Astrocyte (in vitro differentiated cells and primary cell): ENCODE results near the gene MSX2. TPM values are rescaled to one million over a fixed set of nuclear protein-coding genes. Genes with fewer than 3 reads are reported as not detected.

Source experiments
- DNase-seq: peaks from one replicate; pipeline ENCODE4 v3.0.0-alpha.2; 2010; ENCODE audit warnings: low read depth
- FAIRE-seq: peaks from 2 replicates; lab custom pipeline; 2011; peaks lifted over from hg19 to GRCh38; lab: Jason Lieb, UNC
- H2AFZ ChIP-seq: 2 replicates; pipeline ENCODE4 v1.6.0; 2012; ENCODE audit warnings: low read depth, low read length, inconsistent platforms
- H3K27ac ChIP-seq: 2 replicates; pipeline ENCODE4 v1.5.1; 2011; ENCODE audit warnings: low read depth, low read length, inconsistent platforms
- H3K27me3 ChIP-seq: 2 replicates; pipeline ENCODE4 v1.6.0; 2011; ENCODE audit warnings: low read length, inconsistent platforms; ENCODE audit not compliant: insufficient read depth
- H3K36me3 ChIP-seq: 2 replicates; pipeline ENCODE4 v1.5.1; 2011; ENCODE audit warnings: low read length, inconsistent platforms; ENCODE audit not compliant: insufficient read depth
- H3K4me1 ChIP-seq: 2 replicates; pipeline ENCODE4 v1.5.1; 2011; ENCODE audit warnings: low read length, inconsistent platforms; ENCODE audit not compliant: insufficient read depth
- H3K4me2 ChIP-seq: 2 replicates; pipeline ENCODE4 v1.6.0; 2012; ENCODE audit warnings: low read length, inconsistent platforms
- H3K4me3 ChIP-seq: 2 replicates; pipeline ENCODE4 v1.5.1; 2011; ENCODE audit warnings: low read depth, mild to moderate bottlenecking, low read length, inconsistent platforms; ENCODE audit not compliant: insufficient read depth
- H3K79me2 ChIP-seq: 2 replicates; pipeline ENCODE4 v1.6.0; 2012; ENCODE audit warnings: mild to moderate bottlenecking, low read length, inconsistent platforms; ENCODE audit not compliant: insufficient read depth
- H3K9ac ChIP-seq: 2 replicates; pipeline ENCODE4 v1.6.0; 2012; ENCODE audit warnings: mild to moderate bottlenecking, low read length, inconsistent platforms
- H3K9me3 ChIP-seq: 2 replicates; pipeline ENCODE4 v1.5.1; 2012; ENCODE audit warnings: low read depth, mild to moderate bottlenecking, low read length, inconsistent platforms; ENCODE audit not compliant: insufficient read depth
- H4K20me1 ChIP-seq: 2 replicates; pipeline ENCODE4 v1.6.0; 2012; ENCODE audit warnings: low read length, inconsistent platforms; ENCODE audit not compliant: insufficient read depth
- H3K27ac Mint-ChIP-seq: one replicate; pipeline ENCODE4 v1.8.0; 2021; ENCODE audit warnings: mild to moderate bottlenecking, mixed read lengths; ENCODE audit not compliant: unreplicated experiment
- H3K27me3 Mint-ChIP-seq: one replicate; pipeline ENCODE4 v1.8.0; 2021; ENCODE audit warnings: low read depth, mixed read lengths; ENCODE audit not compliant: unreplicated experiment
- H3K36me3 Mint-ChIP-seq: one replicate; pipeline ENCODE4 v1.8.0; 2021; ENCODE audit warnings: low read depth, mixed read lengths; ENCODE audit not compliant: unreplicated experiment
- H3K4me1 Mint-ChIP-seq: one replicate; pipeline ENCODE4 v1.8.0; 2021; ENCODE audit warnings: low read depth, mixed read lengths; ENCODE audit not compliant: unreplicated experiment
- H3K4me3 Mint-ChIP-seq: one replicate; pipeline ENCODE4 v1.8.0; 2021; ENCODE audit warnings: mild to moderate bottlenecking, moderate library complexity, mixed read lengths; ENCODE audit not compliant: unreplicated experiment
- H3K9me3 Mint-ChIP-seq: one replicate; pipeline ENCODE4 v1.8.0; 2021; ENCODE audit warnings: mild to moderate bottlenecking, mixed read lengths; ENCODE audit not compliant: unreplicated experiment
- CTCF ChIP-seq: IDR thresholded peaks from 2 replicates; pipeline ENCODE4 v1.5.1; 2011; ENCODE audit warnings: low read depth, mild to moderate bottlenecking, inconsistent platforms, low read length, moderate library complexity; ENCODE audit not compliant: insufficient read depth
- EZH2 ChIP-seq: IDR thresholded peaks from 2 replicates; pipeline ENCODE4 v1.6.1; 2012; ENCODE audit warnings: mild to moderate bottlenecking, low read length, inconsistent platforms; ENCODE audit not compliant: insufficient read depth
- total RNA-seq: library from RNA; stranded (reverse); gene quantifications from 2 replicates; pipeline ENCODE4 v1.2.1, GENCODE V29; 2021

The MSX2 gene
- total RNA-seq, 1 donor from 2014 or later, result 12.0 TPM

GRCh38 chr5:174721530-174722432 lies 2.6 kb upstream of the MSX2 start:
- FAIRE-seq (no peak), DNase-seq (no peak)
- Histone ChIP-seq H3K9me3 (no peaks in the 10 kb centered on the region), H3K4me1 (peaks cover 13% of the 10 kb centered on the region), H4K20me1 (peaks cover 16% of the 10 kb centered on the region), H2AFZ (no peak overlapping the region), H3K4me3 (no peak overlapping the region), H3K36me3 (no peaks in the 10 kb centered on the region), H3K4me2 (peak overlapping the region; percentile 76), H3K79me2 (peaks cover 5% of the 10 kb centered on the region), H3K27me3 (peaks cover 77% of the 10 kb centered on the region), H3K9ac (no peak overlapping the region), H3K27ac (no peak overlapping the region)
- Mint-ChIP-seq H3K36me3 (peaks cover under 1% of the 10 kb centered on the region), H3K4me1 (peaks cover 3% of the 10 kb centered on the region), H3K27ac (no peak overlapping the region), H3K9me3 (peaks cover 3% of the 10 kb centered on the region), H3K27me3 (peaks cover 80% of the 10 kb centered on the region), H3K4me3 (peak overlapping the region; percentile 65)
- TF ChIP-seq EZH2, result no peak
- TF ChIP-seq CTCF, result no peak

GRCh38 chr5:174722500-174722899 lies 1.9 kb upstream of the MSX2 start:
- Histone ChIP-seq H3K4me2 (no peak overlapping the region), H2AFZ (no peak overlapping the region), H3K9ac (no peak overlapping the region), H3K9me3 (no peaks in the 10 kb centered on the region), H3K4me1 (peaks cover 13% of the 10 kb centered on the region), H4K20me1 (peaks cover 16% of the 10 kb centered on the region), H3K27me3 (peaks cover 76% of the 10 kb centered on the region), H3K4me3 (no peak overlapping the region), H3K36me3 (no peaks in the 10 kb centered on the region), H3K79me2 (peaks cover 5% of the 10 kb centered on the region), H3K27ac (no peak overlapping the region)
- peaks cover 83% of the 10 kb centered on the region for H3K27me3 Mint-ChIP-seq
- DNase-seq (no peak), FAIRE-seq (no peak)
- no peak for TF ChIP-seq CTCF
- TF ChIP-seq EZH2, result no peak
- H3K36me3 Mint-ChIP-seq, result peaks cover 3% of the 10 kb centered on the region
- no peak overlapping the region for H3K4me3 Mint-ChIP-seq
- no peak overlapping the region for H3K27ac Mint-ChIP-seq
- peaks cover 3% of the 10 kb centered on the region for H3K4me1 Mint-ChIP-seq
- peaks cover 3% of the 10 kb centered on the region for H3K9me3 Mint-ChIP-seq
